HG03025 (cell line): ENCODE results near the gene ADORA2B.
"Not testable (repeated sequence)": the region's sequence is repeated elsewhere in the genome, so short reads cannot be mapped to it uniquely, and the experiment has no call there.

Experiments
- ATAC-seq: cut with Tn5 transposase; IDR thresholded peaks from one replicate; pipeline ENCODE4 v1.9.1; 2021; ENCODE audit warnings: mild to moderate bottlenecking, moderate library complexity; ENCODE audit not compliant: unreplicated experiment, low FRiP score

ADORA2B gene

GRCh38 chr17:15977894-15978293 lies 33.0 kb downstream of the ADORA2B start:
- ATAC-seq: no peak

- no peak for ATAC-seq
Observed at GRCh38 chr17:15978606-15979005, 33.7 kb downstream of the ADORA2B start.

GRCh38 chr17:15979013-15979412 lies 34.1 kb downstream of the ADORA2B start:
- ATAC-seq: not testable (repeated sequence)

- peak; percentile 78 for ATAC-seq
Observed at GRCh38 chr17:15981208-15981607, 36.3 kb downstream of the ADORA2B start.

- no peak for ATAC-seq
Observed at GRCh38 chr17:15981646-15982580, 37.0 kb downstream of the ADORA2B start.

- no peak for ATAC-seq
Observed at GRCh38 chr17:15996322-15996721, 51.4 kb downstream of the ADORA2B start.

- no peak for ATAC-seq
Observed at GRCh38 chr17:15998031-15998562, 53.2 kb downstream of the ADORA2B start.

GRCh38 chr17:15999141-15999973 lies 54.4 kb downstream of the ADORA2B start, which contains the start of the genes TTC19 and ZSWIM7:
TTC19 (plus strand) TSS chr17:15999824; CDS start chr17:15999849, 25 bp downstream.
ZSWIM7 (minus strand) TSS chr17:15999704; CDS start chr17:15999594, 110 bp downstream.
- peak; percentile 92 for ATAC-seq

- peak; percentile 25 for ATAC-seq
Observed at GRCh38 chr17:15999974-16000827, 55.3 kb downstream of the ADORA2B start.

- no peak for ATAC-seq
Observed at GRCh38 chr17:16001226-16001897, 56.4 kb downstream of the ADORA2B start.

GRCh38 chr17:16002708-16003260 lies 57.9 kb downstream of the ADORA2B start:
- no peak for ATAC-seq

GRCh38 chr17:16003841-16004240 lies 58.9 kb downstream of the ADORA2B start:
- no peak for ATAC-seq

- ATAC-seq: no peak
Observed at GRCh38 chr17:16005636-16006035, 60.7 kb downstream of the ADORA2B start.

GRCh38 chr17:16007439-16007838 lies 62.5 kb downstream of the ADORA2B start:
- no peak for ATAC-seq

- no peak for ATAC-seq
Observed at GRCh38 chr17:16013943-16014407, 69.0 kb downstream of the ADORA2B start.

GRCh38 chr17:16019347-16019746 lies 74.4 kb downstream of the ADORA2B start:
- ATAC-seq: no peak

- no peak for ATAC-seq
Observed at GRCh38 chr17:16023881-16024280, 79.0 kb downstream of the ADORA2B start.

- ATAC-seq: no peak
Observed at GRCh38 chr17:16025202-16025601, 80.3 kb downstream of the ADORA2B start.
